HEK293 (cell line): Measurements from ENCODE around the gene NOS1.
"Not testable (repeated sequence)": the region's sequence is repeated elsewhere in the genome, so short reads cannot be mapped to it uniquely, and the experiment has no call there.

ENCODE experiments used
- ZNF174 ChIP-seq: fragments of 450-650 bp; formaldehyde crosslinking; IDR thresholded peaks from 2 replicates; pipeline ENCODE4 v1.5.0; 2017; ENCODE audit warnings: missing biosample characterization, mild to moderate bottlenecking, missing genetic modification characterization
- TF ChIP-seq, protein P1 (sequence below): fragments of 450-650 bp; formaldehyde crosslinking; IDR thresholded peaks from 2 replicates; pipeline ENCODE4 v1.5.1; 2016; ENCODE audit warnings: missing biosample characterization, missing genetic modification characterization
- TF ChIP-seq, protein P2 (sequence below): fragments of 450-650 bp; formaldehyde crosslinking; IDR thresholded peaks from 2 replicates; pipeline ENCODE4 v1.5.1; 2016; ENCODE audit warnings: missing biosample characterization, missing genetic modification characterization

DNA sequence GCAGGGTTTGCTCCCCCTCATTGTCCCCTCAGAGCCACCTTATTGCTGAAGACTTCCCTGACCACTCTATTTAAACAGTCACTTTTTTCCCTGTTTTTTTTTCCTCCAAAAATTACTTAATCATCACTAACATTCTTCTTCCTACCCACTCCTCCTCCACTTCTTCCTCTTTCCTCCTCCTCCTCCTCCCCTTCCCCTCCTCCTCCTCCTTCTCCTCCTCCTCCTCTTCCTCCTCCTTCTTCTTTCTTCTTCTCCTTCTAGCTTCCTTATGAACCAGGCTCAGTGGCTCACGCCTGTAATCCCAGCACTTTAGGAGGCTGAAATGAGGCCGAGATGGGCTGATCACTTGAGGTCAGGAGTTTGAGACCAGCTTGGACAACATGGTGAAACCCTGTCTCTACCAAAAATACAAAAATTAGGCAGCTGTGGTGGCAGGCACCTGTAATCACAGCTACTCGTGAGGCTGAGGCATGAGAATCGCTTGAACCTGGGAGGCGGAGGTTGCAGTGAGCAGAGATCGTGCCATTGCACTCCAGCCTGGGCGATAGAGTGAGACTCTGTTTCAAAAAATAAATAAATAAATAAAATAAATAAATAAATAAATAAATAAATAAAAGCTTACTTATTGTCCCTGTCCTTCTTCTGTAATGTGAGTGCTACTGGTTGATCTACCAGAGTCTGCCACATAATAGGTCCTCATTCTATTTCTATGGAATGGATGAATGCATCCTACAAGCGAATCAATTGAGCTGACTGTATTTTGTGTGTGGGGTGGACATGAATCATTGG lies 161.3 kb downstream of the NOS1 start:
- TF ChIP-seq, protein P1, sequence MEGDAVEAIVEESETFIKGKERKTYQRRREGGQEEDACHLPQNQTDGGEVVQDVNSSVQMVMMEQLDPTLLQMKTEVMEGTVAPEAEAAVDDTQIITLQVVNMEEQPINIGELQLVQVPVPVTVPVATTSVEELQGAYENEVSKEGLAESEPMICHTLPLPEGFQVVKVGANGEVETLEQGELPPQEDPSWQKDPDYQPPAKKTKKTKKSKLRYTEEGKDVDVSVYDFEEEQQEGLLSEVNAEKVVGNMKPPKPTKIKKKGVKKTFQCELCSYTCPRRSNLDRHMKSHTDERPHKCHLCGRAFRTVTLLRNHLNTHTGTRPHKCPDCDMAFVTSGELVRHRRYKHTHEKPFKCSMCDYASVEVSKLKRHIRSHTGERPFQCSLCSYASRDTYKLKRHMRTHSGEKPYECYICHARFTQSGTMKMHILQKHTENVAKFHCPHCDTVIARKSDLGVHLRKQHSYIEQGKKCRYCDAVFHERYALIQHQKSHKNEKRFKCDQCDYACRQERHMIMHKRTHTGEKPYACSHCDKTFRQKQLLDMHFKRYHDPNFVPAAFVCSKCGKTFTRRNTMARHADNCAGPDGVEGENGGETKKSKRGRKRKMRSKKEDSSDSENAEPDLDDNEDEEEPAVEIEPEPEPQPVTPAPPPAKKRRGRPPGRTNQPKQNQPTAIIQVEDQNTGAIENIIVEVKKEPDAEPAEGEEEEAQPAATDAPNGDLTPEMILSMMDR = not testable (repeated sequence)
- TF ChIP-seq, protein P2, sequence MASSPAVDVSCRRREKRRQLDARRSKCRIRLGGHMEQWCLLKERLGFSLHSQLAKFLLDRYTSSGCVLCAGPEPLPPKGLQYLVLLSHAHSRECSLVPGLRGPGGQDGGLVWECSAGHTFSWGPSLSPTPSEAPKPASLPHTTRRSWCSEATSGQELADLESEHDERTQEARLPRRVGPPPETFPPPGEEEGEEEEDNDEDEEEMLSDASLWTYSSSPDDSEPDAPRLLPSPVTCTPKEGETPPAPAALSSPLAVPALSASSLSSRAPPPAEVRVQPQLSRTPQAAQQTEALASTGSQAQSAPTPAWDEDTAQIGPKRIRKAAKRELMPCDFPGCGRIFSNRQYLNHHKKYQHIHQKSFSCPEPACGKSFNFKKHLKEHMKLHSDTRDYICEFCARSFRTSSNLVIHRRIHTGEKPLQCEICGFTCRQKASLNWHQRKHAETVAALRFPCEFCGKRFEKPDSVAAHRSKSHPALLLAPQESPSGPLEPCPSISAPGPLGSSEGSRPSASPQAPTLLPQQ = not testable (repeated sequence)
- TF ChIP-seq ZNF174 (tag by site-specific recombination) = not testable (repeated sequence)
